Activated CD8-positive, alpha-beta memory T cell treated with anti-CD3 and anti-CD28 coated beads, Interleukin-2, amount 50 U/mL, for 48 hours (primary cell): ENCODE results near the gene DUXA.
"Not testable (repeated sequence)": the region's sequence is repeated elsewhere in the genome, so short reads cannot be mapped to it uniquely, and the experiment has no call there.

Experiments used
- DNase-seq: peaks from one replicate; pipeline ENCODE4 v3.0.0-alpha.2; 2020

DUXA gene

DNA sequence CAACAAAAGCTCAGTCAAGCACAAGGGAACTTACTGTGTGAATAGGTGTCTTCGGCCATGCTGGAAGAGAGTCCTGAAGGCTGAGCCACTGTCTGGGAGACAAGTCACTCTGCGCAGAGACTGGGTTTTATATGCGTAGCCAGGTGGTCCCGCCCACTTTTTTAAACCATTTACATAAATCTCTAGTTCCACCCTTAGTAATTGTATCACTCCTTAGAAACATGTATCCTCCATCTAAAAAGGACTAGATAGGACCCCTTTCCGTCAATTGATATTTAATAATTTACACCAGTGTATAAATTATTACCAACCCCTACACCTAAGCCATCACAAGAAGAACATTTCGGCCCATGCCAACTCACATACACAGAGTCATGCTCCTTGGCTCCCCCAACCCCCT, at the start of gene DUXA:
Gene DUXA, minus strand, starts transcription at position 101 of the 400 bp plus-strand sequence. Its CDS starts 42 bp downstream, at position 59.
- DNase-seq: no peak

DNA sequence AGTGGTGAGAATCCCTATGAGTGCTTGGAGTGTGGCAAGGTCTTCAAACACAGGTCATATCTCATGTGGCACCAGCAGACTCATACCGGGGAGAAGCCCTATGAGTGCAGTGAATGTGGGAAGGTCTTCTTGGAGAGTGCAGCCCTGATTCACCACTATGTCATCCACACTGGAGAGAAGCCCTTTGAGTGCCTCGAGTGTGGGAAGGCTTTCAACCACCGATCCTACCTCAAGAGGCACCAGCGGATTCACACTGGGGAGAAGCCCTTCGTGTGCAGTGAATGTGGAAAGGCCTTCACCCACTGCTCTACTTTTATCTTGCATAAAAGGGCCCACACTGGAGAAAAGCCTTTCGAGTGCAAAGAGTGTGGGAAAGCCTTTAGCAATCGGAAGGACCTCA, 44.8 kb upstream of the DUXA start:
- no peak for DNase-seq

DNA sequence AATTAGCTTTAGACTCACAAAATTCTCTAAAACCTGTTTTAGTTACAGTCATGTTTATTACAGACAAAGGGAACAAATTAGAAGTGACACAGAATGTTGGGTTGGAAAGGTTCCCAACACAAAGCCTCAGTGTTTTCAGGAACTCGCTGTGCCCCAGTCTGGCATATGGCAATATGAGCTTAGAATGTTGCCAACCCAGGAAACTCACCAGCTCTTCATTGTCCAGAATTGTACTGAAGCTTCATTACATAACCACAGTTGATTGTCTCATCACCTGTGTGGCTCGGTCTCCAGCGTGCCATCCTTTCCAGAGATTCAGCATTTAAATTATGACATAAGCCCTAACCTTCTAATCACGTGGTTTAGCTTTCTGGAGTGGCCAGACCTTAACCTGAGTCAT, 43.1 kb upstream of the DUXA start:
- DNase-seq: no peak

DNA sequence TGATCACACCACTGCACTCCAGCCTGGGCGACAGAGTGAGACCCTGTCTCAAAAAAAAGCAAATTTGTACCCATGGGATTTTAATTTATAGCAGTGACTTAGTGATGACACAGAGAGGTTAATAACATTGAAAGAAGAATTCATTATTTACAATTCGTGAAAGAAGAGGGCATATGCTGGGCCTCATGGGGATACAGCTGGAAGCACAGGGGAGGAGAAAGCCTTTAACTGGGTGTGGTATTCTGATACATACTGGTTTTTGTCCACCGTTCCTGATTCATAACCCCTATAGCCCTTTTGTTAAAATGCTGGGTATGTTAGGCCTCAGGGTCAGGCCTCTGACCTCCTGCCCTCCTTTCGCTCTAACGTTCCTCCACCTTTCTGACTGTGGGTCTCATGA, 34.9 kb upstream of the DUXA start:
- no peak for DNase-seq

DNA sequence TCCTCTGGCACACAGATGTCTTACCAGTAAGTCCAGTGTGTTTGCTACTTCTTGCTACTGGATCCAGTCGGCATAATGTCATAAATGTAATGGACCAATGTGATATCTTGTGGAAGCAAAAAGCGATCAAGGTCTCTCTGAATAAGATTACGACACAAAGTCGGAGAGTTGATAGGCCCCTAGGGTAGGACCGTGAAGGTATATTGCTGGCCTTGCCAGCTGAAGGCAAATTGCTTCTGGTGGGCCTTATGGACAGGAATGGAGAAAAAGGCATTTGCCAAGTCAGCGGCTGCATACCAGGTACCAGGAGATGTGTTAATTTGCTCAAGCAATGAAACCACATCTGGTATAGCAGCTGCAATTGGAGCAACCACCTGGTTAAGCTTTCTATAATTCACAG, 30.6 kb upstream of the DUXA start:
- DNase-seq: not testable (repeated sequence)

DNA sequence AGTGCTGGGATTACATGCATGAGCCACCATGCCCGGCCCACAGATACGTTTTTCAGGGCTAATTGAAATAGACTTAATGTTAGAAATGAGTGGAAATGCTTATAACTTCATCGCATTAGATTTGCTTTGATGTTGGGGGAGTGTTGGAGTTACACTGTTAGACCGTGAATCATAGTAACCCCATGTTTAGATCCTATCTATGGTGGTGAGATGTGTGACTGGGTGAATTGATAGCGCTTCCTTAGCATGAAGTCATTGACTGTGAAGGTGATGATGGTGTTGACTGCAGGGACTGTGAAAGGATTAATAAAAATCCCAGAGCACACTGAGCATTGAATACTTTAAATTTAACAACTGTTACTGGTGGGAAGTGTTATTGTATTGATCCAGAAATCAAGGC, 25.7 kb upstream of the DUXA start:
- no peak for DNase-seq

DNA sequence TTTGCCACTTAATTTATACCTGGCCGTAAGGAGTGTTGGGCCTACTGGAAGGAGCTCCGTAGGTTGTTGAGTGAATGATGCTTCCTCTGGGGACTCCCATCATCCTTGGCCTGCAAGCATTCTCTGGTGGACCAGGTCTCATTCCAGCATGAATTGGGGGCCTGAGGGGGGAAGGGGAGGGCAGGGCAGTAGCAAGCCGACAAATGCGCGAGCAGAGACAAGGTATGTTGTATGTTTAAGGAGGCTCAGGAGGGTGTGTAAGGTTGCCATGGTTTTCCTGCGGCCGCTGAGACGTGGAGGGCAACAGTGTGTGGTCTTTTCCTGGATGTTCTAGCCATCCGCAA, 24.8 kb upstream of the DUXA start:
- no peak for DNase-seq

DNA sequence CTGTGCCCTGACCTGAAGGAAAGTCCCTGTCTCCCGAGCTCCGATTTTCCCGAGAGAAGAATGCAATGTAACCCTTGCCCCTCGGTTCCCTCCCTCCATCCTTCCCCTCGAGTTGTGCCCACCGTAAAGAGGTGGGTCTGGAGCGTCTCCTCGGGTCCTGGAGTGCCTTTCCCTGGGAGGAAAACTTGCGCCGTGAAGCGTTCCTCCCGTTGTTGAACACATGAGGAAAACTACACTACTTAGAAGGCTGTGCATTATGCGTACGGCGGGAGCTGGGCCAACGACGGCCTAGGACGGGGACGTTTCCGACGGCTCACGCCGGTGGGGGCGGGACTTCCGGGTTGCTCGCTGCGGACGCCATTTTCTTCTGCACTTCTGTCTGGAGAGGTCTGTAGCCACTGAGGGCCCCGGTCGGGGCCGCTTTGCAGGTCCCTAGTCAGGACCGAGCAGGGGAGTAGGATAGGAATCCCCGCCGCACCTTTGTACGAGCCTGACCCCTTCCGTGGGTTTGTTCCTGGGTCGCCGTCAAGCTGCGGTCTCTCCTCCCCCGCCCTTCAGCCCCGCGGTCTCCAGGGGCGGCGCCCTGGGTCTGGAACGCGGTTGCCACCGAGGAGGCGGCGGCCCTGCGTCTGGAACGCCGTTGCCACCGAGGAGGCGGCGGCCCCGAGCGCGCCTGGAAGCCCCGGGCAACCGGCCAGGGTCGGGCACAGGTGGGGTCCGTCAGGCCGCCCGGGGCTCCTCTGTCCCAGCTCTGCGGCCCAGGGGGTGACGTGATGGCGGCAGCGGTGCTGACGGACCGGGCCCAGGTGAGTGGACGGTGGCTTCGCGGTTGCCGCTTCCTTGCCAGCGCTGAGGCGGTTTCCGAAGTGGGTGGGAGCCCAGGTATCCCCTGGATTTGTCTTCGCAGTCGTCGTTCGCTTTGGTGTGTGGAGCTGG, 24.1 kb upstream of the DUXA start, which contains the start of gene ZNF264:
Gene ZNF264, plus strand, starts transcription at position 360 of the 936 bp plus-strand sequence. Its CDS starts 414 bp downstream, at position 774.
- DNase-seq: peak; percentile 92

DNA sequence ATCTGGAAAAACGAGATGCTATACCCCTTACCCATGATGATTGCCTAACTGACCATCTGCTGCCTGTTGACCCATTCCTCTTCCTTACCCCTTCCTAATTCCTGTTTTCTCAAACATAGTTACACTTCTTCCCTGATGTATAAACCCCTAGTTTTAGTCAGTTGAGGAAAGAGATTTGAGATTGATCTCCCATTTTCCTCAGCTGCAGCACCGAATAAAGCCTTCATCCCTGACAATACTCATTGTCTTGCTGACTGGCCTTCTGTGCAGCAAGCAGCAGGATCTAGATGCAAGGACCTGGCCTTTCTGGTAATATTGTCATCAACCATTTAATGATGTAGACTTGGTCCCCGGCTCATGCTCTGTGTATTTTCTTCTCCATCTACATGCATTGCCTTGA, 23.0 kb upstream of the DUXA start:
- no peak for DNase-seq

DNA sequence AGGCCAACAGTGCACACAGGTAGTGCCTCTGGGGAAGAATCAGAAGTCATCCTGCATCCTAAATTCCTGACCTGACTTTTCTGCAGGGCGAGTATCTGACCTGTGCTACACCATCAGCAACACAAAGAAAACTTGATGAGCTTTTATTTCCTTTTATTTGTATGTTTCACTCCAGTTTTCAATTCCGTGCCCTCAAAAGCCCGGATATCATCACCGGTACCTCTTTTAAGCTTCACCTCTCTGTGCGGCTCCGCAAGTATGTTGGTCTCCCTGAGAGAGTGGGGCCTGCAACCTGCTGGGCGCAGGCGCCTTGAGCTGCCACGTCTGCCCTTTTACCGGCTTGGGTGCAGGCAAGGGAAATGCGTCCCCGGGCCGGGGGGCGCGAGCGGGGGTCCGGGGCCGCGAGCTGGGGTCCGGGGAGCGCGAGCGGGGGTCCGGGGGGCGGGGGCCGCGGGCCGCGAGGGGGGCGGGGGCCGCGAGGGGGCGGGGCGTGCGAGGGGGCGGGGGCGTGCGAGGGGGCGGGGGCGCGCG, 4.3 kb upstream of the DUXA start:
- DNase-seq: peak; percentile 58

DNA sequence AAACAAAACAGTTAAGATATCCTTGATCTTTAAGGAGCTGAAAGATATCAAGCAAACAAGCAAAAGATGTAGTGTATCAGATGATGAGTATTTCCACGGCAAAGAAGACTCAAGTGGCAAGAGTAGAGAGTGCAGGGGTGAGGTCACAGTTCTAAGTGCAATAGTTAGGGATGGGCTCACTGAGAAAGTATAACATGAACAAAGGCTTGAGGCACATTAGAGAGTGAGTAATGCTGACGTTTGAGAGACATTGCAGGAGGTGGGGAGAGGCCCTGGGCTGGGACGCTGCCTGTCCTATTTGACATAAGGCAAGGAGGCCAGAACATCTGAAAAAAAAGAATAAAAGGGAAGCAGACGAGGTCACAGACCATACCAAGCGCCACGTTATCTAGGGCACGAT, 1.4 kb downstream of the DUXA start:
- DNase-seq: no peak

DNA sequence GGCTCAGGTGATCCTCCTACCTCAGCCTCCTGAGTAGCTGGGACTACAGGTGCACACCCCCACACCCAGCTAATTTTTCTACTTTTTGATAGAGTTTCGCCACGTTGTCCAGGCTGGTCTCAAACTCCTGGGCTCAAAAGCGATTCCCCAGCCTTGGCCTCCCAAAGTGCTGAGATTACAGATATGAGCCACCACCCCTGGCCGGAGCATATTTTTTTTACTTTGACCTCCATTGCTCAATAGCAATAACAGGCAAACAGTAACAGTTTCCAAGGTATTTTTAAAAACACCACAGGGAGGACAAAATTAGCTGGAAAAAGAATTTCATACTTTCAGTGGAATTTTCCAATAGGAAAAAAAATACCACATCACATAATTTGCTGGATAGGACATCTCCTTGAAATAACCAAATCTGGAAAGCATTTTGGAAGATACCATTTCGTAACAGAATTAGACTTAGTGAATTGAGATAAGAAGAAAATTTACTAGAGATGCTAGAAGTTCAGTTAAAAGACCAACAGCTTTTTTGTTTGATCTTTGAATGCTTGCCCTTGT, 5.2 kb downstream of the DUXA start:
- no peak for DNase-seq

DNA sequence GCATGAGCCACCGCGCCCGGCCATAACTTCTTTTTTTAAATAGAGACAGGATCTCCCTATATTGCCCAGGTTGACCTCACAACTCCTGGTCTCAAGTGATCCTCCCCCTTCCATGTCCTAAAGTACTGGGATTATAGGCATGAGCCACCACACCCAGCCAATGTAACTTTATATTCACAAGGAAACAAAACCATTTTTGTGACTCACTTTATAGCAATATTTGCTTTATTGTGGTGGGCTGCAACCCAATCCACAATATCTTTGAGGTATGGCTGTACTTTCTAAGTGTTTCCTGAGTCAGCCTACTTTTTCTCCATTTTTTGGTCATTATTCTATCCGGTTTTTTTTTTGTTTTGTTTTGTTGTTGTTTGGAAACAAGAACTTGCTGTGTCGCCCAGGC, 14.4 kb downstream of the DUXA start:
- no peak for DNase-seq

DNA sequence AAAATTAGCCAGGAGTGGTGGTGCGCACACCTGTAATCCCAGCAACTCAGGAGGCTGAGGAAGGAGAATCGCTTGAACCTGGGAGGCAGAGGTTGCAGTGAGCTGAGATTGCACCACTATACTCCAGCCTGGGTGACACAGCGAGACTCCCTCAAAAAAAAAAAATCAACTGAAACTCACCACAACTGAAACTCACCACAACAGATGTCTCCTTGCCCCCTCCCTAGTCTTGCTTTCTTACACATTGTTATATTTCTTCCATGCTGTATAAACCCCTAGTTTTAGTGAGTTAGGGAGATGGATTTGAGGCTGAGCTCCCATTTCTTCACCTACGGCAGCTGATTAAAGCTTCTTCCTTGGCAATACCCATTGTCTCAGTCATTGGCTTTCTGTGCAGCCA, 25.6 kb downstream of the DUXA start:
- DNase-seq: no peak

DNA sequence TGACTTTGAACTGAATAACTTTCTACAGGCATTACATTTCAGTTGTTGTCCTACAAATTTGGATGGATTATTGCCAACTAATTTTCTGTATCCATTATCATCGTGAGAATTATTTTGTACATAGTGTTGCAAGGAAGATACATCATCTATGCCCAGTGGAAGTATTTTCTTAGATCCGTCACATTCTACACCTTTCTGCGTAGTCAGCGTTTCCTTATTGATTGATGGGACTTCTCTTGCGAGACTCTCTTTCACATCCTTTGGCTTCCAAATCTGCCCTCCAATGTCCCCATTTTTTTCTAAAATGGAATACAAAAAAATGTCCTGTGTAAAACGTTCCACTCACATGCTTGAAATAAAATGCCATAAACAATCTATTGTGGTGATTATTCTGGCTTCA, 31.5 kb downstream of the DUXA start:
- DNase-seq: no peak

DNA sequence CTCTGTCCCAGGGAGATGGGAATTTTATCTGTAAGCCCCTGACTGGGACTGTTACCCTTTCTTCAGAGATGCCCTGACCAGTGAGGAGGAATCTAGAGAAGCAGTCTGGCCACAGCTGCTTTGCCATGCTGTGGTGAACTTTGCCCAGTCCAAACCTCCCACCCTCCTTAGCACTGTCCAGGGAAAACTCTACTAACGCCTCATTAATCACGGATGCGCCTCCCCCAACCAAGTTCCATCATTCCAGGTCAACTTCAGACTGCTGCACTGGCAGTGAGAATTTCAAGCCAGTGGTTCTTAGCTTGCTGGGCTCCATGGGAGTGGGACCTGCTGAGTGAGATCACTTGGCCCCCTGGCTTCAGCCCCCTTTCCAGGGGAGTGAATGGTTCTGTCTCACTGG, 39.9 kb downstream of the DUXA start:
- not testable (repeated sequence) for DNase-seq

DNA sequence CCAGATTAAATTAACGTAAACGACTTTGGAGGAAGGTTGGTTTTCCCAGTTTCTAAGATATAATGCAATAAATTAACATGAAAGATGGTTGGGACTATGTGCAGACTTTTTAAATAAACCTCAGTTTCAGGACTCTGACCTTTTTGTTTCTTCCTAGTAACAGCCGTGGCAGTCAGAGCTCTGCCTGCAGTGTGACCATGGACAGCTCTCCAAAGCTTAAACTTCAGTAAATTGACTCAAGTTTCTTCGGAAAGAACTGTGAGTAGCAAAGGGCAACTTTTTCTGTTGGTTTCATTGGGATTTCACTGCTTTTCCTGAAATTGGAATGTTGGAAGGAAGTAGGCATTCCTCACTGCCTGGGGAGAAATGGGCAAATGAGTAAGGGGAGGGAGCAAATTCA, 43.4 kb downstream of the DUXA start:
- DNase-seq: no peak

DNA sequence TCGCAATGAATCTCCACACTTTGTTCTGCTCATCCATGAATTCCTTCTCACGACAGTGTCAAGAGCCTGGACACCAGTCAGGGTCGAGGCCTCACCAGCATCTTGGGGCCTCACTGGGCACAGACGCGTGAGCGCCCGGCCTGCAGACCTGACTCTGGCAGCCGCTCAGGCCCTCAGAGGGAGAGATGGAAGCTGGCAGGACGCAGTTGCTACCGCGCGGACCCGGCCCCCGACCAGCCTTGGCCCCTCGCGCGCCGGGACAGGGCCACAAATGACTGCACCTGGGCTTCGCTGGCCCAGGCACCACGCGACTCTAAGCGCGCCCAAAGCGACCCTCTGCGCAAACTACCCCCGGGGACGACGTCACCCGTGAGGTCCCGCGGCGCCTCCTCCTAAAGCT, 48.4 kb downstream of the DUXA start:
- DNase-seq: no peak

DNA sequence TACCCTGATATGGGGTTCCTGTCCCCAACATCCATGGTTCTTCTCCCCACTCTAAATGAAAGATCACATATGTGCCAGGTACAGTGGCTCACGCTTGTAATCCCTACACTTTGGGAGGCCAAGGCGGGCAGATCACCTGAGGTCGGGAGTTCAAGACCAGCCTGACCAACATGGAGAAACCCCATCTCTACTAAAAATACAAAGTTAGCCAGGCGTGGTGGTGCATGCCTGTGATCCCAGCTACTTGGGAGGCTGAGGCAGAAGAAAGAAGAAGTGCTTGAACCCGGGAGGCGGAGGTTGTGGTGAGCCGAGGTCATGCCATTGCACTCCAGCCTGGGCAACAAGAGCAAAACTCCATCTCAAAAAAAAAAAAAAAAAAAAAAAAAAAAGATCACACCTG, 53.8 kb downstream of the DUXA start:
- DNase-seq: not testable (repeated sequence)

DNA sequence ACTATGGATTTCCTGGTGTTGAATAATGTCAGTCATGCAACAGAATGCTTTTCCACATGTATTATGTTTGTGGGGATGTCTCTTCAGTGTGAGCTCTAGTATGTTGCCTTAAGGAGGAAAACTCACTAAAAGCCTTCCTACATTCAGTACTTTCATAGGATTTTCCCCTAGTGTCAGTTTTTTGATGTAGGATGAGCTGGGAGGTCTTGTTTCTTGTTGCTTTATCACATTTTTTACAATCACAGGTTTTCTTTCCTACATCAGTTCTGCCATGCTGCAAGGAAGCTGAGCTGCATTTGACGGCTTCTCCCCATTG, 56.0 kb downstream of the DUXA start:
- no peak for DNase-seq

DNA sequence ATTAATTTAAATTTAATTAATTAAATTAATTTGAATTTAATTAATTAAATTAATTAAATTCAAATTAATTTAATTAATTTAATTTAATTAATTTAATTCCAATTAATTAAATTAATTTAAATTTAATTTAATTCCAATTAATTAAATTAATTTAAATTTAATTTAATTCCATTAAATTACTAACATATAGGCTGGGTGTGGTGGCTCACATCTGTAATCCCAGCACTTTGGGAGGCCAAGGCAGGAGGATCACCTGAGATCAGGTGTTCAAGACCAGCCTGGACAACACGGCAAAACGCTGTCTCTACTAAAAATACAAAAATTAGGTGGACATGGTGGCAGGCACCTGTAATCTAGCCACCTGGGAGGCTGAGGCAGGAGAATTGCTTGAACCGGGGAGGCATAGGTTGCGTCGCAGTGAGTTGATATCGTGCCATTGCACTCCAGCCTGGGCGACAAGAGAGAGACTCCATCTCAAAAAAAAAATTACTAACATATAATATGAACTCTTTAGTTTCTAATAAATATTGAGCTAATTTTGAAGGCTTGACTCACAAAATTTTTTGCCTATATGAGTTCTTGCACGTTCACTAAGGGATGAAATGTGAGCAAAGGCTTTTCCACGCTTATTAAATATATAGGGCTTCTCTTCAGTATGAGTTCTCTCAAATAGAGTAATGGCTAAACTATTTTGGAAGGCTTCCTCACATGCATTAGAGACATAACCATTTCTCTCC, 56.5 kb downstream of the DUXA start:
- DNase-seq: no peak

DNA sequence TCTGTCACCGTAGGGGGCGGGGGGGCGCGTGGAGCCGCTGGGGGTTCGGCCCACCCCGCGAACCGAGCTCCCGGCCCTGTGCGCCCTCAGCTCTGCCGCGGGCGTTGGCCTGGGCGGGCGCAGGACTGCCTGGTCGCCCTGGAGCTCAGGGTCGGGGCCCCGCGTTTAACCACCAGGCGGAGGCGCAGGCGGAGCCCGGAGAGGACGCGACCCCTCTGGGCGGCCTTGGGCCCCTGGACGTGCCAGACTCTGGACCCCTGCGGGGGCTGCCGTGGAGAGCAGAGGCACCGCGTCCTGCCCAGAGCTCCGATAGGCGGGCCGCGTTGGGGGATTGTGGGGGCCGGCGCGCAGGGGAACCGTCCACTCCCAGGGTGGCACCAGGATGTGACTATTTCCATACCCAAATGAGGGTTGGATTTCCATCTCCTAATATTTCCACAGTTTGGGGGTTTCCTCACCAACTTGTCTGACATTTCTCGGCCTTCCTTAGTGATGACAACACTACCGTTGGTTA, 60.5 kb downstream of the DUXA start:
- no peak for DNase-seq

DNA sequence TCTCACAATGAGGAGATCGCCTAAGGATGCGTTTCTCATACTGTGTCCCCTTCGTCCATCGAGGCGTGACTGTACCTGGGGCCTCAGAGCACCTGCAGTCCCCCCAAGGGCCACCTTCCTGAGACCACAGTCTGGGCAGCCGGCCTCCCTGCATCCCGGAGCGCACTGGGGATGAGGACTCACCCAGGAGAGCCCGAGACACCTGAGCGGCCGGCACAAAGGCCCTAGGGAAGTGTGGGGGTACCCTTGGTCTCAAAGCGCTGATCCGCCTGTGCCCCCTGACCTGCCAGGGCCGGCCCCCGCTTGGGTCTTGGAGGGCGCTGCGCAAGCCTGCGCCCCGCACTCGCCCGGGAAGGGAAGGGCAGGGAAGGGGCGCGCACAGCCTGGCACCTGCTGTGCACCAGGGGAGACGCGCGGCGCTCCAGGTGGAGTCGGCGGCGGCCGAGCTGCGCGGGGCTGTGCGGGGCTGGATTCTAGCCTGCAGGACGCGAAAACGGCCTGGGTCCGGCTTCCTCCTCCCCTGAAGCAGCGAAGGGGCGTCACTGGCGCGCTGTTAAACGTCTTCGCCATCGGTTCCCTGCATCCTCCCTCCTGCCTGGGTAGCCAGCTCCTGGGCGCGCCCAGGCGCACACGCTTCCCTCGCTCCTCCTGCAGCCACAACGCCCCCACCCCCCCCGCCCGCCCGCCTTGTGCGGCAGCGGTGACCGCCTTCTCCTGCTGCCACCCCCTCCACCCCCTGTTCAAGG, 61.1 kb downstream of the DUXA start:
- DNase-seq: no peak
